ENCODE measurements around the gene OXCT1.
A peak's percentile ranks its signal among the peaks of the same experiment; 100 is the strongest.
"Not testable (repeated sequence)": the region's sequence is repeated elsewhere in the genome, so short reads cannot be mapped to it uniquely, and the experiment has no call there.

Gene OXCT1

GRCh38 chr5:41770799-41771198 lies 99.4 kb downstream of the OXCT1 start:
- no peak for DNase-seq

- no peak for DNase-seq
These were observed 101.5 kb downstream of the OXCT1 start for GRCh38 chr5:41768692-41769091.

- DNase-seq = no peak
These were observed 105.6 kb downstream of the OXCT1 start for GRCh38 chr5:41764650-41765049.

- DNase-seq = no peak
These were observed 106.7 kb downstream of the OXCT1 start for GRCh38 chr5:41763574-41763973.

GRCh38 chr5:41763081-41763480 lies 107.1 kb downstream of the OXCT1 start:
- no peak for DNase-seq

GRCh38 chr5:41762426-41762825 lies 107.8 kb downstream of the OXCT1 start:
- no peak for DNase-seq

GRCh38 chr5:41761663-41762062 lies 108.6 kb downstream of the OXCT1 start:
- DNase-seq = no peak

GRCh38 chr5:41755705-41756104 lies 114.5 kb downstream of the OXCT1 start:
- DNase-seq = no peak

- no peak for DNase-seq
These were observed 115.4 kb downstream of the OXCT1 start for GRCh38 chr5:41754857-41755256.

GRCh38 chr5:41751867-41752266 lies 118.4 kb downstream of the OXCT1 start:
- no peak for DNase-seq

GRCh38 chr5:41748631-41749030 lies 121.6 kb downstream of the OXCT1 start:
- no peak for DNase-seq

GRCh38 chr5:41747708-41748107 lies 122.5 kb downstream of the OXCT1 start:
- no peak for DNase-seq

GRCh38 chr5:41747301-41747700 lies 122.9 kb downstream of the OXCT1 start:
- peak; percentile 32 for DNase-seq

- DNase-seq = not testable (repeated sequence)
These were observed 127.6 kb downstream of the OXCT1 start for GRCh38 chr5:41742608-41743007.

- DNase-seq = no peak
These were observed 131.4 kb downstream of the OXCT1 start for GRCh38 chr5:41738710-41739354.

- DNase-seq = no peak
These were observed 133.6 kb downstream of the OXCT1 start for GRCh38 chr5:41736641-41737040.

GRCh38 chr5:41735213-41735612 lies 135.0 kb downstream of the OXCT1 start:
- DNase-seq = no peak

- not testable (repeated sequence) for DNase-seq
These were observed 140.8 kb downstream of the OXCT1 start for GRCh38 chr5:41729381-41729780.

- no peak for DNase-seq
These were observed 141.9 kb downstream of the OXCT1 start for GRCh38 chr5:41728281-41728680.

- no peak for DNase-seq
These were observed 147.8 kb downstream of the OXCT1 start for GRCh38 chr5:41722359-41722950.

GRCh38 chr5:41721516-41721915 lies 148.7 kb downstream of the OXCT1 start:
- no peak for DNase-seq

GRCh38 chr5:41716382-41716781 lies 153.8 kb downstream of the OXCT1 start:
- no peak for DNase-seq

GRCh38 chr5:41714446-41714845 lies 155.8 kb downstream of the OXCT1 start:
- DNase-seq = not testable (repeated sequence)

- DNase-seq = no peak
These were observed 161.7 kb downstream of the OXCT1 start for GRCh38 chr5:41708604-41708940.
